IPS DF 19.7 (cell line): Measurements from ENCODE around the gene CADPS2.

Source experiments
- DNase-seq: peaks from one replicate; pipeline ENCODE4 v3.0.0-alpha.2; 2013; ENCODE audit warnings: low read depth, low spot score

The CADPS2 gene

GRCh38 chr7:122454776-122455507 lies 431.3 kb downstream of the CADPS2 start:
- no peak for DNase-seq

- DNase-seq = no peak
Observed at GRCh38 chr7:122453432-122453831, 432.8 kb downstream of the CADPS2 start.

GRCh38 chr7:122448893-122449589 lies 437.2 kb downstream of the CADPS2 start:
- DNase-seq = no peak

- DNase-seq = no peak
Observed at GRCh38 chr7:122442929-122443328, 443.3 kb downstream of the CADPS2 start.

- DNase-seq = peak; percentile 12
Observed at GRCh38 chr7:122438492-122438891, 447.8 kb downstream of the CADPS2 start.

- peak; percentile 25 for DNase-seq
Observed at GRCh38 chr7:122438006-122438405, 448.3 kb downstream of the CADPS2 start.

- no peak for DNase-seq
Observed at GRCh38 chr7:122433765-122434164, 452.5 kb downstream of the CADPS2 start.

GRCh38 chr7:122430710-122431109 lies 455.6 kb downstream of the CADPS2 start:
- DNase-seq = no peak

GRCh38 chr7:122429926-122430325 lies 456.3 kb downstream of the CADPS2 start:
- DNase-seq = no peak

- no peak for DNase-seq
Observed at GRCh38 chr7:122425731-122426130, 460.5 kb downstream of the CADPS2 start.

GRCh38 chr7:122423591-122423990 lies 462.7 kb downstream of the CADPS2 start:
- DNase-seq = no peak

GRCh38 chr7:122416336-122416735 lies 469.9 kb downstream of the CADPS2 start:
- DNase-seq = no peak

GRCh38 chr7:122415510-122415909 lies 470.8 kb downstream of the CADPS2 start:
- no peak for DNase-seq

- DNase-seq = no peak
Observed at GRCh38 chr7:122413339-122413738, 472.9 kb downstream of the CADPS2 start.

- no peak for DNase-seq
Observed at GRCh38 chr7:122412883-122413282, 473.4 kb downstream of the CADPS2 start.

GRCh38 chr7:122412441-122412840 lies 473.8 kb downstream of the CADPS2 start:
- DNase-seq = no peak

- no peak for DNase-seq
Observed at GRCh38 chr7:122407195-122407594, 479.1 kb downstream of the CADPS2 start.

GRCh38 chr7:122403113-122403512 lies 483.1 kb downstream of the CADPS2 start:
- no peak for DNase-seq

GRCh38 chr7:122402235-122402634 lies 484.0 kb downstream of the CADPS2 start:
- no peak for DNase-seq

- DNase-seq = no peak
Observed at GRCh38 chr7:122397381-122397780, 488.9 kb downstream of the CADPS2 start.

- no peak for DNase-seq
Observed at GRCh38 chr7:122394512-122394911, 491.7 kb downstream of the CADPS2 start.

- DNase-seq = no peak
Observed at GRCh38 chr7:122384528-122384927, 501.7 kb downstream of the CADPS2 start.

GRCh38 chr7:122383934-122384333 lies 502.3 kb downstream of the CADPS2 start:
- no peak for DNase-seq
